ENCODE data around the gene SDF4. TPM values are rescaled to one million over a fixed set of nuclear protein-coding genes. Genes with fewer than 3 reads are reported as not detected.
A peak's percentile ranks its signal among the peaks of the same experiment; 100 is the strongest.

Gene SDF4
- total and polyA plus RNA-seq, 2 of the 13 experiments (the other 11 are each of a cell fraction or from before 2014, with no cell fraction given) = 80.8 to 107 TPM

- TF ChIP-seq ZMYM3 (CRISPR knock-in tag; IDR thresholded peaks at IDR 0.05) (peak; percentile 68; the same call in 1 of the 2 replicates), ZNF501 (CRISPR knock-in tag; IDR thresholded peaks at IDR 0.05) (peak; percentile 8; the same call in 1 of the 2 replicates), GLMP (CRISPR knock-in tag; IDR thresholded peaks at IDR 0.05; ENCODE audit: borderline replicate concordance) (no peak), ZNF775 (CRISPR knock-in tag; IDR thresholded peaks at IDR 0.05; ENCODE audit: borderline replicate concordance) (peak; percentile 79; the same call in 1 of the 2 replicates), THAP9 (CRISPR knock-in tag; IDR thresholded peaks at IDR 0.05; ENCODE audit: borderline replicate concordance) (no peak), KDM4B (CRISPR knock-in tag; IDR thresholded peaks at IDR 0.05) (no peak), TSC22D2 (CRISPR knock-in tag; IDR thresholded peaks at IDR 0.05; ENCODE audit: borderline replicate concordance) (no peak), ZBTB42 (CRISPR knock-in tag; IDR thresholded peaks at IDR 0.05) (no peak), ZBTB8A (CRISPR knock-in tag; IDR thresholded peaks at IDR 0.05; ENCODE audit: borderline replicate concordance, low read depth) (no peak), ZNF549 (CRISPR knock-in tag; IDR thresholded peaks at IDR 0.05) (no peak), ZSCAN21 (CRISPR knock-in tag; IDR thresholded peaks at IDR 0.05; ENCODE audit: borderline replicate concordance) (no peak)
- TF ChIP-seq, protein P1, sequence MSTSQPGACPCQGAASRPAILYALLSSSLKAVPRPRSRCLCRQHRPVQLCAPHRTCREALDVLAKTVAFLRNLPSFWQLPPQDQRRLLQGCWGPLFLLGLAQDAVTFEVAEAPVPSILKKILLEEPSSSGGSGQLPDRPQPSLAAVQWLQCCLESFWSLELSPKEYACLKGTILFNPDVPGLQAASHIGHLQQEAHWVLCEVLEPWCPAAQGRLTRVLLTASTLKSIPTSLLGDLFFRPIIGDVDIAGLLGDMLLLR (CRISPR knock-in tag; IDR thresholded peaks at IDR 0.05) = no peak
- TF ChIP-seq, protein P2, sequence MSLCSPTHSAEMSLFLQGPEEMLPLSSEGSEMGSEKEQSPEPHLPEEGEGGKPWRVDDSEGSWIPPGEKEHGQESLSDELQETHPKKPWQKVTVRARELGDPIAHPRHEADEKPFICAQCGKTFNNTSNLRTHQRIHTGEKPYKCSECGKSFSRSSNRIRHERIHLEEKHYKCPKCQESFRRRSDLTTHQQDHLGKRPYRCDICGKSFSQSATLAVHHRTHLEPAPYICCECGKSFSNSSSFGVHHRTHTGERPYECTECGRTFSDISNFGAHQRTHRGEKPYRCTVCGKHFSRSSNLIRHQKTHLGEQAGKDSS (CRISPR knock-in tag; IDR thresholded peaks at IDR 0.05; ENCODE audit: borderline replicate concordance, low read depth) = no peak
- TF ChIP-seq, protein P3, sequence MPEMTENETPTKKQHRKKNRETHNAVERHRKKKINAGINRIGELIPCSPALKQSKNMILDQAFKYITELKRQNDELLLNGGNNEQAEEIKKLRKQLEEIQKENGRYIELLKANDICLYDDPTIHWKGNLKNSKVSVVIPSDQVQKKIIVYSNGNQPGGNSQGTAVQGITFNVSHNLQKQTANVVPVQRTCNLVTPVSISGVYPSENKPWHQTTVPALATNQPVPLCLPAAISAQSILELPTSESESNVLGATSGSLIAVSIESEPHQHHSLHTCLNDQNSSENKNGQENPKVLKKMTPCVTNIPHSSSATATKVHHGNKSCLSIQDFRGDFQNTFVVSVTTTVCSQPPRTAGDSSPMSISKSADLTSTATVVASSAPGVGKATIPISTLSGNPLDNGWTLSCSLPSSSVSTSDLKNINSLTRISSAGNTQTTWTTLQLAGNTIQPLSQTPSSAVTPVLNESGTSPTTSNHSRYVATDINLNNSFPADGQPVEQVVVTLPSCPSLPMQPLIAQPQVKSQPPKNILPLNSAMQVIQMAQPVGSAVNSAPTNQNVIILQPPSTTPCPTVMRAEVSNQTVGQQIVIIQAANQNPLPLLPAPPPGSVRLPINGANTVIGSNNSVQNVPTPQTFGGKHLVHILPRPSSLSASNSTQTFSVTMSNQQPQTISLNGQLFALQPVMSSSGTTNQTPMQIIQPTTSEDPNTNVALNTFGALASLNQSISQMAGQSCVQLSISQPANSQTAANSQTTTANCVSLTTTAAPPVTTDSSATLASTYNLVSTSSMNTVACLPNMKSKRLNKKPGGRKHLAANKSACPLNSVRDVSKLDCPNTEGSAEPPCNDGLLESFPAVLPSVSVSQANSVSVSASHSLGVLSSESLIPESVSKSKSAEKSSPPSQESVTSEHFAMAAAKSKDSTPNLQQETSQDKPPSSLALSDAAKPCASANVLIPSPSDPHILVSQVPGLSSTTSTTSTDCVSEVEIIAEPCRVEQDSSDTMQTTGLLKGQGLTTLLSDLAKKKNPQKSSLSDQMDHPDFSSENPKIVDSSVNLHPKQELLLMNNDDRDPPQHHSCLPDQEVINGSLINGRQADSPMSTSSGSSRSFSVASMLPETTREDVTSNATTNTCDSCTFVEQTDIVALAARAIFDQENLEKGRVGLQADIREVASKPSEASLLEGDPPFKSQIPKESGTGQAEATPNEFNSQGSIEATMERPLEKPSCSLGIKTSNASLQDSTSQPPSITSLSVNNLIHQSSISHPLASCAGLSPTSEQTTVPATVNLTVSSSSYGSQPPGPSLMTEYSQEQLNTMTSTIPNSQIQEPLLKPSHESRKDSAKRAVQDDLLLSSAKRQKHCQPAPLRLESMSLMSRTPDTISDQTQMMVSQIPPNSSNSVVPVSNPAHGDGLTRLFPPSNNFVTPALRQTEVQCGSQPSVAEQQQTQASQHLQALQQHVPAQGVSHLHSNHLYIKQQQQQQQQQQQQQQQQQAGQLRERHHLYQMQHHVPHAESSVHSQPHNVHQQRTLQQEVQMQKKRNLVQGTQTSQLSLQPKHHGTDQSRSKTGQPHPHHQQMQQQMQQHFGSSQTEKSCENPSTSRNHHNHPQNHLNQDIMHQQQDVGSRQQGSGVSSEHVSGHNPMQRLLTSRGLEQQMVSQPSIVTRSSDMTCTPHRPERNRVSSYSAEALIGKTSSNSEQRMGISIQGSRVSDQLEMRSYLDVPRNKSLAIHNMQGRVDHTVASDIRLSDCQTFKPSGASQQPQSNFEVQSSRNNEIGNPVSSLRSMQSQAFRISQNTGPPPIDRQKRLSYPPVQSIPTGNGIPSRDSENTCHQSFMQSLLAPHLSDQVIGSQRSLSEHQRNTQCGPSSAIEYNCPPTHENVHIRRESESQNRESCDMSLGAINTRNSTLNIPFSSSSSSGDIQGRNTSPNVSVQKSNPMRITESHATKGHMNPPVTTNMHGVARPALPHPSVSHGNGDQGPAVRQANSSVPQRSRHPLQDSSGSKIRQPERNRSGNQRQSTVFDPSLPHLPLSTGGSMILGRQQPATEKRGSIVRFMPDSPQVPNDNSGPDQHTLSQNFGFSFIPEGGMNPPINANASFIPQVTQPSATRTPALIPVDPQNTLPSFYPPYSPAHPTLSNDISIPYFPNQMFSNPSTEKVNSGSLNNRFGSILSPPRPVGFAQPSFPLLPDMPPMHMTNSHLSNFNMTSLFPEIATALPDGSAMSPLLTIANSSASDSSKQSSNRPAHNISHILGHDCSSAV (CRISPR knock-in tag; IDR thresholded peaks at IDR 0.05; ENCODE audit: borderline replicate concordance) = no peak
These were observed 973 bp downstream of the SDF4 start (continued) for GRCh38 chr1:1230656-1231399.
